ENCODE data around the gene BABAM2.

- no peak for TF ChIP-seq CTCF (IDR thresholded peaks at IDR 0.05; ENCODE audit: insufficient read depth, low read depth, low read length)
- TF ChIP-seq EZH2 (IDR thresholded peaks at IDR 0.05; ENCODE audit: insufficient read depth, low read length), result no peak
Measured at GRCh38 chr2:28201671-28202180, 311.2 kb downstream of the BABAM2 start.
